Immature natural killer cell (primary cell): ENCODE data around the gene PTPRB. TPM values are rescaled to one million over a fixed set of nuclear protein-coding genes. Genes with fewer than 3 reads are reported as not detected.

Source experiments
- DNase-seq, 3 donors: peaks; one replicate each; pipeline ENCODE4 v3.0.0; 2022; ENCODE audit warnings: mixed read lengths in 1 of 3
- H3K27ac Mint-ChIP-seq, 6 donors: one replicate each; pipeline ENCODE4 v1.8.0; 2020; ENCODE audit warnings: mixed read lengths in 6 of 6, mild to moderate bottlenecking in 5 of 6, inconsistent platforms in 4 of 6, moderate library complexity in 3 of 6
- H3K27me3 Mint-ChIP-seq, 3 donors: one replicate each; pipeline ENCODE4 v1.8.0; 2020 to 2021; ENCODE audit warnings: low read depth in 3 of 3, mild to moderate bottlenecking in 3 of 3, mixed read lengths in 3 of 3, moderate library complexity in 3 of 3, inconsistent platforms in 1 of 3
- H3K36me3 Mint-ChIP-seq, 3 donors: one replicate each; pipeline ENCODE4 v1.8.0; 2020; ENCODE audit warnings: mixed read lengths in 3 of 3, inconsistent platforms in 2 of 3, mild to moderate bottlenecking in 2 of 3
- H3K4me1 Mint-ChIP-seq, 2 donors: one replicate each; pipeline ENCODE4 v1.8.0; 2020; ENCODE audit warnings: inconsistent platforms in 2 of 2, mild to moderate bottlenecking in 2 of 2, mixed read lengths in 2 of 2, moderate library complexity in 1 of 2
- H3K4me3 Mint-ChIP-seq, 5 donors: one replicate each; pipeline ENCODE4 v1.8.0; 2020; ENCODE audit warnings: mild to moderate bottlenecking in 5 of 5, mixed read lengths in 5 of 5, inconsistent platforms in 3 of 5, moderate library complexity in 3 of 5
- H3K9me3 Mint-ChIP-seq, 6 donors: one replicate each; pipeline ENCODE4 v1.8.0; 2020; ENCODE audit warnings: mild to moderate bottlenecking in 6 of 6, mixed read lengths in 6 of 6, inconsistent platforms in 4 of 6, moderate library complexity in 3 of 6
- polyA plus RNA-seq, 3 donors: library from polyadenylated mRNA; unstranded; fragments of 300-500 nt; fragmentation: Illumina TruSeq; gene quantifications; one replicate each; pipeline ENCODE4 v1.2.3, GENCODE V29; 2021

PTPRB gene
- polyA plus RNA-seq, 3 donors from 2014 or later = 1.2 to 1.8 (median 1.5) TPM

DNA sequence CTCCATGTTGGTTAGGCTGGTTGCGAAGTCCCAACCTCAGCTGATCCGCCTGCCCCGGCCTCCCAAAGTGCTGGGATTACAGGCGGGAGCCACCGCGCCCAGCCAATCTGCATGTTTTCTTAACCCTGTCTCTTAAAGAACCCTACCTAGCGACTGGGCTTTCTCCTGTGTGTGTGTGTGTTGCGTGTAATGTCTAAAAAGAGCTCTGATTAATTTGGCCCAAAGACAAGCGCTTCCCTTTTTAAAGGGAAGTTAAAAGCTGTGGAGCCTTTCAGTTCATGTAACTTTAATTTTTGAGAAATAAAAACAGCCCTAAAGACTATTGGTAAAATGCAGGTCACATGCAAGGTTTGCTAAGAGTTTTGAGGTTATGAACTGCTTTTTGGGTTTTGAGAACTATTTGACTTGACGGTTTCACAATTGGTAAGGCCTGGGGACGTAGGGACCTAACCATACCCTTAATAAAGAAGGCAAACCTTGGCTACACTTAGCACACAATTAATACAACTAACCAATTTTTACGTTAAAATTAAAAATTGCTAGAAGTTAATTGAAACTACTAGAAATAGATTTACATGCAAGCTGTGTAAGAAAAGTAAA is 167.9 kb downstream of the PTPRB start:
- H3K36me3 Mint-ChIP-seq = no peaks in the 10 kb centered on the region
- no peak for DNase-seq
- H3K9me3 Mint-ChIP-seq = peaks cover 0 to 5% (median under 1%) of the 10 kb centered on the region in 6 donors
- H3K27me3 Mint-ChIP-seq = peaks cover 4 to 9% (median 5%) of the 10 kb centered on the region in 3 donors
- H3K4me1 Mint-ChIP-seq = no peaks in the 10 kb centered on the region
- no peak overlapping the region for H3K27ac Mint-ChIP-seq
- H3K4me3 Mint-ChIP-seq = no peak overlapping the region

DNA sequence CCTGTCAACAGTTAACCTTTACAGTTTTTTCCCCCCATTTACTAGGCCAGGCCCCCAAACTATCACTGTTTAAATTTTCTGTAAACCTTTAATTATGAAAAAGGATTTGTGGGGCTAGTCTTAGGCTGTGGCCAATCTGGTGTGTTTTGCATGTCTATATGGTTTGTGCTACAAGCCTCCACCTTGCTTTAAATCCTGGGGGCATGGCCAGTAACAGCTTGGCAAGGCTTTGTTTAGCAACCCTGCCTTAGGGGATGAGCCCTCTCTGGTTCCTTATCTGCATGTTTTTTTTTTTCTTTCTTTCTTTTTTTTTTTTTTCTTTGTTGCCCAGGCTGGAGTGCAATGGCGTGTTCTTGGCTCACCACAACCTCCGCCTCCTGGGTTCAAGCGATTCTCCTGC is 168.5 kb downstream of the PTPRB start:
- H3K27ac Mint-ChIP-seq = no peak overlapping the region
- H3K9me3 Mint-ChIP-seq = peaks cover 0 to 8% (median 2%) of the 10 kb centered on the region in 6 donors
- no peaks in the 10 kb centered on the region for H3K4me1 Mint-ChIP-seq
- H3K36me3 Mint-ChIP-seq = no peaks in the 10 kb centered on the region
- peaks cover 4 to 9% (median 5%) of the 10 kb centered on the region in 3 donors for H3K27me3 Mint-ChIP-seq
- no peak overlapping the region for H3K4me3 Mint-ChIP-seq
- no peak for DNase-seq

DNA sequence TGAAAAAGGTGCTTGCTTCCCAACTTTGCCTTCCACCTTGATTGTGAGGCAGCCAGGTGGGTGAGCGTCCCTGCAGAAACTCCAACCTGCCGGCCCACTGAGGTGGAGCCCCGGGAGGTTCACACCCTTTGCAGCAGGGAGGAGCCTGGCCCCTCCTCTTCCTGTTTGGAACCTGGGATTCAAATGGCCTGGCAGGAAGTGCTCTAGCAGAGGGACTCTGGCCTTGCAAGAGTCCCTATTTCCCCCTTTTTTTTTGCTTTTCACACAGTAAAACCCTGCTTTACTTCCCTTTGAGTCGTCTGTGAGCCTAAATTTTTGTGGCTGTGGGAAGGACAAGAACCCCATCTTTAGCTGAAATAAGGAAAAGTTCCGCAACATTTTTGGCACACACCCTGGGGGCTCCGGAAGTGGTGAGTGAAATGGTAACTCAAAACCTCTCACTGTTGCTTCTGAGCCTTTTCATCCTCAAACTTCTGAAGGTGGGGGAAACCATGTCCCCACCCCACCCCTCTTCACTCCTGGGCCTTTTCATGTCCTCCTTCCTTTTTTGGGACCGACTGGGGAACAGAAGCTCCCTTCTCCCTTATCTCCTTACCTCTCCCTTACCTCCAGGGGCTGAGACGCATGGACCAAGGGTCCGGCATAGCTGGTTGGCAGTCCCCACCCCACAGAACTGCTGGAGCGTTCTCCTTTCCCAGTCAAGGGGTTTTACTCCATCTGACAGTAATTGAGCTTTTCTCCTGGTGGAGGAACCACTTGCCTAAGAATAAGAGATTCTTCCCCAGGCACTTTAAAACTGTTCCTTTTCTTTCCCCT is 169.1 kb downstream of the PTPRB start:
- no peak for DNase-seq
- no peaks in the 10 kb centered on the region for H3K4me1 Mint-ChIP-seq
- no peaks in the 10 kb centered on the region for H3K36me3 Mint-ChIP-seq
- H3K27ac Mint-ChIP-seq = no peak overlapping the region
- H3K9me3 Mint-ChIP-seq = peaks cover 0 to 8% (median 2%) of the 10 kb centered on the region in 6 donors
- peaks cover 3 to 7% (median 5%) of the 10 kb centered on the region in 3 donors for H3K27me3 Mint-ChIP-seq
- no peak overlapping the region for H3K4me3 Mint-ChIP-seq

DNA sequence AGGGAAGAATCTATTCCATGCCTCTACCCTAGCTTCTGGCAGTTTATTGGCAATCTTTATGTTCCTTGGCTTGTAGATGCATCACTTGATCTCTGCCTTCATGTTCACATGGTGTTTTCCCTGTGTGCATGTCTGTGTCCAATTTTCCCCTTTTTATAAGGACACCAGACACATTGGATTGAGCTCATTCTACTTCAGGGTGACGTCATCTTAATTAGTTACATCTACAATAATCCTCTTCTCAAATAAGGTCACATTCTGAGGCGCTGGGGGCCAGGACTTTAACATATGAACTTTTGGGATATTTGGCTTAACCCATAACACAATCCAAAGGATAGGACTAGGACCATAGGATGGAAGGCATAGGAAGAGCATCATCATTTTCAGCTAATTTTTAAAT is 169.8 kb downstream of the PTPRB start:
- Mint-ChIP-seq H3K4me3 (no peak overlapping the region), H3K4me1 (no peaks in the 10 kb centered on the region), H3K27me3 (peaks cover under 1 to 5% (median 3%) of the 10 kb centered on the region in 3 donors), H3K36me3 (no peaks in the 10 kb centered on the region), H3K27ac (no peak overlapping the region), H3K9me3 (peaks cover 0 to 8% (median 1%) of the 10 kb centered on the region in 6 donors)
- DNase-seq = no peak

DNA sequence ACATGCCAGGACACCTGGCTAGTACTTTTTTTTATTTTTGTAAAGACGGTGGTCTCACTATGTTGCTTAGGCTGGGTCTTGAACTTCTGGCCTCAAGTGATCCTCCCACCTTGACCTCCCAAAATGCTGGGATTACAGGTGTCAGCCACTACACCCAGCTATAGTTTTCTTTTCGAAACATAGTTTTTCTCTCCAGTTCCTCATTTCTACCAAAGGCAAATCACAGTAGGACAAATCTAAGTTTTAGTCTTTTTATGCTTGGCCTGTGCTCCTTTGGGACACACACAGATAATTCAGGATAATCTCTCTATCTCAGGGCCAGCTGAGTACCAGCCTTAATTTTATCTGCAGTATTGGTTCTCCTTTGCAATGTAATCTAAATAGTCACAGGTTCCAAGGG is 170.5 kb downstream of the PTPRB start:
- no peaks in the 10 kb centered on the region for H3K4me1 Mint-ChIP-seq
- peaks cover 0 to 5% (median 3%) of the 10 kb centered on the region in 3 donors for H3K27me3 Mint-ChIP-seq
- no peaks in the 10 kb centered on the region for H3K36me3 Mint-ChIP-seq
- H3K27ac Mint-ChIP-seq = no peak overlapping the region
- no peak for DNase-seq
- peaks cover 0 to 8% (median 1%) of the 10 kb centered on the region in 6 donors for H3K9me3 Mint-ChIP-seq
- H3K4me3 Mint-ChIP-seq = no peak overlapping the region
